Activated T-helper 17 cell treated with anti-CD3 and anti-CD28 coated beads, Interleukin-2, amount 50 U/mL, for 72 hours (primary cell): ENCODE data around the gene EIF2S3. TPM values are rescaled to one million over a fixed set of nuclear protein-coding genes. Genes with fewer than 3 reads are reported as not detected.
"Not testable (repeated sequence)": the region's sequence is repeated elsewhere in the genome, so short reads cannot be mapped to it uniquely, and the experiment has no call there.

Experiments
- ATAC-seq: fragments of 150-1000 bp; cut with Tn5 transposase; replicated peaks from 2 replicates; pipeline ENCODE4 v1.10.0; 2021; ENCODE audit warnings: mild to moderate bottlenecking, moderate library complexity
- H3K27ac Mint-ChIP-seq: one replicate; pipeline ENCODE4 v1.8.0; 2022; ENCODE audit warnings: mixed read lengths
- H3K27me3 Mint-ChIP-seq: one replicate; pipeline ENCODE4 v1.8.0; 2022; ENCODE audit warnings: mixed read lengths
- H3K36me3 Mint-ChIP-seq: one replicate; pipeline ENCODE4 v1.8.0; 2022; ENCODE audit warnings: low read depth, mild to moderate bottlenecking, mixed read lengths
- H3K4me1 Mint-ChIP-seq: one replicate; pipeline ENCODE4 v1.8.0; 2022; ENCODE audit warnings: mixed read lengths
- H3K4me3 Mint-ChIP-seq: one replicate; pipeline ENCODE4 v1.8.0; 2022; ENCODE audit warnings: mild to moderate bottlenecking, mixed read lengths
- H3K9me3 Mint-ChIP-seq: one replicate; pipeline ENCODE4 v1.8.0; 2022; ENCODE audit warnings: mixed read lengths
- total RNA-seq, 2 donors: library from RNA; stranded (reverse); gene quantifications; one replicate each; pipeline ENCODE4 v1.2.3, GENCODE V29; 2022

EIF2S3 gene
- total RNA-seq, 2 donors from 2014 or later = 169 to 225 TPM

GRCh38 chrX:24026432-24026831 is 28.3 kb upstream of the EIF2S3 start:
- Mint-ChIP-seq H3K4me1 (peaks cover 4% of the 10 kb centered on the region), H3K9me3 (no peaks in the 10 kb centered on the region), H3K27me3 (no peaks in the 10 kb centered on the region), H3K27ac (peak overlapping the region; percentile 89), H3K36me3 (peaks cover 17% of the 10 kb centered on the region), H3K4me3 (peak overlapping the region; percentile 85)
- ATAC-seq = no peak

GRCh38 chrX:24027086-24027485 is 27.7 kb upstream of the EIF2S3 start, which contains the start of gene KLHL15:
Gene KLHL15, minus strand, starts transcription at chrX:24027186. Its CDS starts 20,493 bp downstream, at chrX:24006693.
- peak within 1 kb of the TSS; percentile 89 for H3K27ac Mint-ChIP-seq
- H3K36me3 Mint-ChIP-seq = peaks cover 11% of the 10 kb centered on the region
- no peaks in the 10 kb centered on the region for H3K9me3 Mint-ChIP-seq

GRCh38 chrX:24027985-24028384 is 26.8 kb upstream of the EIF2S3 start:
- Mint-ChIP-seq H3K36me3 (peaks cover 10% of the 10 kb centered on the region), H3K9me3 (no peaks in the 10 kb centered on the region), H3K4me1 (no peaks in the 10 kb centered on the region), H3K4me3 (no peak overlapping the region), H3K27me3 (no peaks in the 10 kb centered on the region), H3K27ac (no peak overlapping the region)
- no peak for ATAC-seq

More at GRCh38 chrX:24027086-24027485, 27.7 kb upstream of the EIF2S3 start, which contains the start of gene KLHL15:
- Mint-ChIP-seq H3K4me1 (no peaks in the 10 kb centered on the region), H3K27me3 (no peaks in the 10 kb centered on the region), H3K4me3 (peak within 1 kb of the TSS; percentile 85)
- no peak for ATAC-seq

GRCh38 chrX:24030597-24030996 is 24.2 kb upstream of the EIF2S3 start:
- Mint-ChIP-seq H3K27ac (no peak overlapping the region), H3K27me3 (no peaks in the 10 kb centered on the region), H3K4me1 (no peaks in the 10 kb centered on the region), H3K4me3 (no peak overlapping the region), H3K36me3 (no peaks in the 10 kb centered on the region), H3K9me3 (no peaks in the 10 kb centered on the region)
- ATAC-seq = no peak

- H3K4me1 Mint-ChIP-seq = no peaks in the 10 kb centered on the region
- H3K9me3 Mint-ChIP-seq = no peaks in the 10 kb centered on the region
- H3K27me3 Mint-ChIP-seq = no peaks in the 10 kb centered on the region
- no peaks in the 10 kb centered on the region for H3K36me3 Mint-ChIP-seq
- no peak overlapping the region for H3K4me3 Mint-ChIP-seq
- no peak for ATAC-seq
- H3K27ac Mint-ChIP-seq = no peak overlapping the region
These were observed 20.3 kb upstream of the EIF2S3 start for GRCh38 chrX:24034485-24034884.

GRCh38 chrX:24037729-24038128 is 17.0 kb upstream of the EIF2S3 start:
- H3K9me3 Mint-ChIP-seq = no peaks in the 10 kb centered on the region
- no peaks in the 10 kb centered on the region for H3K4me1 Mint-ChIP-seq
- H3K36me3 Mint-ChIP-seq = no peaks in the 10 kb centered on the region
- no peak overlapping the region for H3K4me3 Mint-ChIP-seq
- no peak overlapping the region for H3K27ac Mint-ChIP-seq
- H3K27me3 Mint-ChIP-seq = no peaks in the 10 kb centered on the region
- ATAC-seq = no peak

GRCh38 chrX:24046060-24046459 is 8.7 kb upstream of the EIF2S3 start:
- H3K36me3 Mint-ChIP-seq, H3K4me3 Mint-ChIP-seq, H3K9me3 Mint-ChIP-seq, H3K27ac Mint-ChIP-seq, H3K27me3 Mint-ChIP-seq, ATAC-seq, H3K4me1 Mint-ChIP-seq: not testable (repeated sequence)

- not testable (repeated sequence) for H3K27ac Mint-ChIP-seq, H3K4me1 Mint-ChIP-seq, H3K36me3 Mint-ChIP-seq, ATAC-seq, H3K27me3 Mint-ChIP-seq, H3K9me3 Mint-ChIP-seq, H3K4me3 Mint-ChIP-seq
These were observed 5.1 kb upstream of the EIF2S3 start for GRCh38 chrX:24049643-24050042.

GRCh38 chrX:24050522-24051318 is 4.0 kb upstream of the EIF2S3 start:
- H3K27me3 Mint-ChIP-seq, H3K36me3 Mint-ChIP-seq, H3K4me1 Mint-ChIP-seq, H3K27ac Mint-ChIP-seq, H3K9me3 Mint-ChIP-seq, ATAC-seq, H3K4me3 Mint-ChIP-seq: not testable (repeated sequence)

- no peak overlapping the region for H3K4me3 Mint-ChIP-seq
- no peaks in the 10 kb centered on the region for H3K9me3 Mint-ChIP-seq
- no peaks in the 10 kb centered on the region for H3K4me1 Mint-ChIP-seq
- ATAC-seq = peak; percentile 13
- no peak overlapping the region for H3K27ac Mint-ChIP-seq
- H3K36me3 Mint-ChIP-seq = peaks cover 15% of the 10 kb centered on the region
- no peaks in the 10 kb centered on the region for H3K27me3 Mint-ChIP-seq
These were observed 244 bp downstream of the EIF2S3 start for GRCh38 chrX:24055043-24055356.

- Mint-ChIP-seq H3K27ac (no peak overlapping the region), H3K4me1 (no peaks in the 10 kb centered on the region), H3K4me3 (no peak overlapping the region), H3K36me3 (peaks cover 97% of the 10 kb centered on the region), H3K9me3 (no peaks in the 10 kb centered on the region), H3K27me3 (no peaks in the 10 kb centered on the region)
- ATAC-seq = no peak
These were observed 8.7 kb downstream of the EIF2S3 start for GRCh38 chrX:24063488-24063887.

GRCh38 chrX:24069877-24070276 is 15.1 kb downstream of the EIF2S3 start:
- H3K27me3 Mint-ChIP-seq = no peaks in the 10 kb centered on the region

GRCh38 chrX:24079411-24079810 is 24.7 kb downstream of the EIF2S3 start:
- Mint-ChIP-seq H3K27me3 (no peaks in the 10 kb centered on the region), H3K9me3 (no peaks in the 10 kb centered on the region), H3K27ac (no peak overlapping the region), H3K36me3 (peaks cover 53% of the 10 kb centered on the region), H3K4me3 (no peak overlapping the region), H3K4me1 (peaks cover 8% of the 10 kb centered on the region)
- no peak for ATAC-seq

More at GRCh38 chrX:24069877-24070276, 15.1 kb downstream of the EIF2S3 start:
- ATAC-seq = no peak
- Mint-ChIP-seq H3K4me1 (no peaks in the 10 kb centered on the region), H3K9me3 (no peaks in the 10 kb centered on the region), H3K4me3 (no peak overlapping the region), H3K36me3 (peaks cover 99% of the 10 kb centered on the region), H3K27ac (no peak overlapping the region)

GRCh38 chrX:24080245-24080644 is 25.5 kb downstream of the EIF2S3 start:
- H3K9me3 Mint-ChIP-seq, H3K4me1 Mint-ChIP-seq, H3K27me3 Mint-ChIP-seq: not testable (repeated sequence)
- peaks cover 44% of the 10 kb centered on the region for H3K36me3 Mint-ChIP-seq
- peak; percentile 56 for ATAC-seq
- peak overlapping the region; percentile 72 for H3K4me3 Mint-ChIP-seq
- H3K27ac Mint-ChIP-seq = peak overlapping the region; percentile 91

- no peaks in the 10 kb centered on the region for H3K27me3 Mint-ChIP-seq
- peak overlapping the region; percentile 91 for H3K27ac Mint-ChIP-seq
- peaks cover 40% of the 10 kb centered on the region for H3K36me3 Mint-ChIP-seq
These were observed 25.9 kb downstream of the EIF2S3 start for GRCh38 chrX:24080704-24081103.

More at GRCh38 chrX:24080704-24081103, 25.9 kb downstream of the EIF2S3 start:
- Mint-ChIP-seq H3K9me3 (no peaks in the 10 kb centered on the region), H3K4me3 (peak overlapping the region; percentile 72), H3K4me1 (peaks cover 8% of the 10 kb centered on the region)
- peak; percentile 76 for ATAC-seq
